Osteocyte (in vitro differentiated cells): Measurements from ENCODE around the gene FLAD1. TPM values are rescaled to one million over a fixed set of nuclear protein-coding genes. Genes with fewer than 3 reads are reported as not detected.

Source experiments
- DNase-seq: peaks from one replicate; pipeline ENCODE4 v3.0.0; 2021; ENCODE audit warnings: mixed read lengths; ENCODE audit not compliant: unreplicated experiment; ENCODE audit errors: extremely low spot score
- H3K27ac Mint-ChIP-seq: one replicate; pipeline ENCODE4 v1.8.0; 2021; ENCODE audit warnings: mild to moderate bottlenecking, mixed read lengths; ENCODE audit not compliant: unreplicated experiment
- H3K27me3 Mint-ChIP-seq: one replicate; pipeline ENCODE4 v1.8.0; 2021; ENCODE audit warnings: mixed read lengths; ENCODE audit not compliant: unreplicated experiment
- H3K36me3 Mint-ChIP-seq: one replicate; pipeline ENCODE4 v1.8.0; 2021; ENCODE audit warnings: mixed read lengths; ENCODE audit not compliant: unreplicated experiment
- H3K4me1 Mint-ChIP-seq: one replicate; pipeline ENCODE4 v1.8.0; 2021; ENCODE audit warnings: mixed read lengths; ENCODE audit not compliant: unreplicated experiment
- H3K4me3 Mint-ChIP-seq: one replicate; pipeline ENCODE4 v1.8.0; 2021; ENCODE audit warnings: mild to moderate bottlenecking, moderate library complexity, mixed read lengths; ENCODE audit not compliant: unreplicated experiment
- H3K9me3 Mint-ChIP-seq: one replicate; pipeline ENCODE4 v1.8.0; 2021; ENCODE audit warnings: mixed read lengths; ENCODE audit not compliant: unreplicated experiment
- total RNA-seq: library from RNA; stranded (reverse); gene quantifications from 2 replicates; pipeline ENCODE4 v1.2.1, GENCODE V29; 2021
- TF ChIP-seq, protein P1 (sequence below): fragments of 200-600 bp; sonication (generic); IDR thresholded peaks from 2 replicates; pipeline ENCODE4 v1.5.0; 2021; ENCODE audit warnings: antibody characterized with exemption, mild to moderate bottlenecking, moderate library complexity

Gene FLAD1
- total RNA-seq, 1 donor from 2014 or later: 31.2 TPM

DNA sequence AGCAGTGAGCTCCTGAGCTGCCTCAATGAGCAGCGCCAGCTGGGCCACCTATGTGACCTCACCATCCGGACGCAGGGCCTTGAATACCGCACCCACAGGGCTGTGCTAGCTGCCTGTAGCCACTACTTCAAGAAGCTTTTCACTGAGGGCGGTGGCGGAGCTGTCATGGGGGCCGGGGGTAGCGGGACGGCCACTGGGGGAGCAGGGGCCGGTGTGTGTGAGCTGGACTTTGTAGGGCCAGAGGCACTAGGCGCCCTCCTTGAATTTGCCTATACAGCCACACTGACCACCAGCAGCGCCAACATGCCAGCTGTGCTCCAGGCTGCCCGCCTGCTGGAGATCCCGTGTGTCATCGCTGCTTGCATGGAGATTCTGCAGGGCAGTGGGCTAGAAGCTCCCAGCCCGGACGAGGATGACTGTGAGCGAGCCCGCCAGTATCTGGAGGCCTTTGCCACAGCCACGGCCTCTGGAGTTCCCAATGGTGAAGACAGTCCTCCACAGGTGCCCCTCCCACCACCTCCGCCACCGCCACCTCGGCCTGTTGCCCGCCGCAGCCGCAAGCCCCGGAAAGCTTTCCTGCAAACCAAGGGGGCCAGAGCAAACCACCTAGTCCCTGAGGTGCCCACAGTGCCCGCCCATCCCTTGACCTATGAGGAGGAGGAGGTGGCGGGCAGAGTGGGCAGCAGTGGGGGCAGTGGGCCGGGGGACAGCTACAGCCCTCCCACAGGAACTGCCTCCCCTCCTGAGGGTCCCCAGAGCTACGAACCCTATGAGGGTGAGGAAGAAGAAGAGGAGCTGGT, 31.8 kb downstream of the FLAD1 start:
- Mint-ChIP-seq H3K9me3 (no peaks in the 10 kb centered on the region), H3K4me1 (peaks cover 34% of the 10 kb centered on the region), H3K27ac (no peak overlapping the region), H3K4me3 (no peak overlapping the region), H3K27me3 (no peaks in the 10 kb centered on the region), H3K36me3 (no peaks in the 10 kb centered on the region)
- TF ChIP-seq, protein P1, sequence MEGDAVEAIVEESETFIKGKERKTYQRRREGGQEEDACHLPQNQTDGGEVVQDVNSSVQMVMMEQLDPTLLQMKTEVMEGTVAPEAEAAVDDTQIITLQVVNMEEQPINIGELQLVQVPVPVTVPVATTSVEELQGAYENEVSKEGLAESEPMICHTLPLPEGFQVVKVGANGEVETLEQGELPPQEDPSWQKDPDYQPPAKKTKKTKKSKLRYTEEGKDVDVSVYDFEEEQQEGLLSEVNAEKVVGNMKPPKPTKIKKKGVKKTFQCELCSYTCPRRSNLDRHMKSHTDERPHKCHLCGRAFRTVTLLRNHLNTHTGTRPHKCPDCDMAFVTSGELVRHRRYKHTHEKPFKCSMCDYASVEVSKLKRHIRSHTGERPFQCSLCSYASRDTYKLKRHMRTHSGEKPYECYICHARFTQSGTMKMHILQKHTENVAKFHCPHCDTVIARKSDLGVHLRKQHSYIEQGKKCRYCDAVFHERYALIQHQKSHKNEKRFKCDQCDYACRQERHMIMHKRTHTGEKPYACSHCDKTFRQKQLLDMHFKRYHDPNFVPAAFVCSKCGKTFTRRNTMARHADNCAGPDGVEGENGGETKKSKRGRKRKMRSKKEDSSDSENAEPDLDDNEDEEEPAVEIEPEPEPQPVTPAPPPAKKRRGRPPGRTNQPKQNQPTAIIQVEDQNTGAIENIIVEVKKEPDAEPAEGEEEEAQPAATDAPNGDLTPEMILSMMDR: no peak
- no peak for DNase-seq

- DNase-seq: no peak
- Mint-ChIP-seq H3K4me1 (peaks cover 35% of the 10 kb centered on the region), H3K36me3 (no peaks in the 10 kb centered on the region), H3K4me3 (no peak overlapping the region), H3K9me3 (no peaks in the 10 kb centered on the region), H3K27me3 (no peaks in the 10 kb centered on the region), H3K27ac (peak overlapping the region; percentile 73)
- TF ChIP-seq, protein P1: no peak
These were observed 32.5 kb downstream of the FLAD1 start for GRCh38 chr1:155015527-155016230.

DNA sequence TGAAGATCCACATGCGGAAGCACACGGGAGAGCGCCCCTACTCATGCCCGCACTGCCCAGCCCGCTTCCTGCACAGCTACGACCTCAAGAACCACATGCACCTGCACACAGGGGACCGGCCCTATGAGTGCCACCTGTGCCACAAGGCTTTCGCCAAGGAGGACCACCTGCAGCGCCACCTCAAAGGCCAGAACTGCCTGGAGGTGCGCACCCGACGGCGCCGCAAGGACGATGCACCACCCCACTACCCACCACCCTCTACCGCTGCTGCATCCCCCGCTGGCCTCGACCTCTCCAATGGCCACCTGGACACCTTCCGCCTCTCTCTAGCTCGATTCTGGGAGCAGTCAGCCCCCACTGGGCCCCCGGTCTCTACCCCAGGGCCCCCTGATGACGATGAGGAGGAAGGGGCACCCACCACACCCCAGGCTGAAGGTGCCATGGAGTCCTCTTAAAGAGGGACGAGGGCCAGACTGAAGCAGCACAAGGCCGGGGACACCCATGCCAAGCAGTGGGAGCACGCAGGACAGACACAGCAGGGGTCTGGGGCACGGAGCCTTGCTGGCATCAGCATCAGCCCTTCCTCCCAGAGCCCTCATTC, 33.2 kb downstream of the FLAD1 start:
- H3K9me3 Mint-ChIP-seq: no peaks in the 10 kb centered on the region
- no peaks in the 10 kb centered on the region for H3K27me3 Mint-ChIP-seq
- no peaks in the 10 kb centered on the region for H3K36me3 Mint-ChIP-seq
- DNase-seq: no peak
- TF ChIP-seq, protein P1: no peak
- H3K27ac Mint-ChIP-seq: peak overlapping the region; percentile 88
- H3K4me1 Mint-ChIP-seq: peaks cover 32% of the 10 kb centered on the region
- no peak overlapping the region for H3K4me3 Mint-ChIP-seq

- Mint-ChIP-seq H3K27ac (peak overlapping the region; percentile 88), H3K36me3 (no peaks in the 10 kb centered on the region), H3K4me1 (peaks cover 37% of the 10 kb centered on the region), H3K4me3 (peak overlapping the region; percentile 40), H3K9me3 (no peaks in the 10 kb centered on the region), H3K27me3 (no peaks in the 10 kb centered on the region)
- TF ChIP-seq, protein P1: peak; percentile 100
- peak; percentile 97 for DNase-seq
These were observed 34.1 kb downstream of the FLAD1 start for GRCh38 chr1:155017041-155017945.
